A673 (cell line): Measurements from ENCODE around the gene DKK3. TPM values are rescaled to one million over a fixed set of nuclear protein-coding genes. Genes with fewer than 3 reads are reported as not detected.

ENCODE experiments used
- BruUV-seq: library from RNA; stranded (reverse); fragments of 400-500 nt; replicated peaks from 2 replicates; lab custom pipeline; 2021; lab: Mats Ljungman, UMichigan
- CTCF ChIA-PET: fragments of 300-600 bp; sonication (Branson Sonifier 250); formaldehyde crosslinking; loops from one replicate; lab custom pipeline; 2022; ENCODE audit warnings: antibody characterized with exemption; lab: Charles Lee
- POLR2A ChIA-PET: fragments of 300-600 bp; sonication (Branson Sonifier 250); formaldehyde crosslinking; loops from one replicate; lab custom pipeline; 2022; ENCODE audit warnings: antibody characterized with exemption; ENCODE audit not compliant: low non-redundant PET; lab: Charles Lee
- DNase-seq: peaks from one replicate; pipeline ENCODE4 v3.0.0-alpha.2; 2015; ENCODE audit warnings: low spot score
- H3K27ac ChIP-seq: fragments of 200-600 bp; sonication (generic); 2 replicates; pipeline ENCODE4 v1.5.1; 2016; ENCODE audit warnings: mixed run types, low read depth, mild to moderate bottlenecking, mixed read lengths, antibody characterized with exemption, low read length; ENCODE audit not compliant: poor library complexity, severe bottlenecking
- H3K27me3 ChIP-seq: fragments of 200-600 bp; sonication (generic); replicated peaks from 2 replicates; pipeline ENCODE4 v1.6.1; 2017; ENCODE audit warnings: mixed run types, low read depth, mild to moderate bottlenecking, mixed read lengths, antibody characterized with exemption, low read length; ENCODE audit not compliant: insufficient read depth, poor library complexity
- H3K36me3 ChIP-seq: fragments of 200-600 bp; sonication (generic); 2 replicates; pipeline ENCODE4 v1.6.1; 2016; ENCODE audit warnings: mixed run types, mild to moderate bottlenecking, mixed read lengths, antibody characterized with exemption, low read length; ENCODE audit not compliant: insufficient read depth, poor library complexity, severe bottlenecking
- H3K4me1 ChIP-seq: fragments of 200-600 bp; sonication (generic); 2 replicates; pipeline ENCODE4 v1.6.1; 2017; ENCODE audit warnings: mixed run types, mild to moderate bottlenecking, mixed read lengths, antibody characterized with exemption, low read length; ENCODE audit not compliant: insufficient read depth, poor library complexity, severe bottlenecking
- H3K4me3 ChIP-seq: fragments of 200-600 bp; sonication (generic); 2 replicates; pipeline ENCODE4 v1.5.1; 2016; ENCODE audit warnings: low read depth, mixed run types, mild to moderate bottlenecking, mixed read lengths, low read length; ENCODE audit not compliant: poor library complexity, severe bottlenecking
- H3K9me3 ChIP-seq: fragments of 200-600 bp; sonication (generic); 2 replicates; pipeline ENCODE4 v1.6.1; 2016; ENCODE audit warnings: mixed run types, low read depth, mild to moderate bottlenecking, mixed read lengths, antibody characterized with exemption, low read length; ENCODE audit not compliant: poor library complexity, severe bottlenecking
- EZH2 ChIP-seq: fragments of 200-600 bp; sonication (generic); IDR thresholded peaks from 2 replicates; pipeline ENCODE4 v1.6.1; 2017; ENCODE audit warnings: borderline replicate concordance, low read depth, mild to moderate bottlenecking, mixed read lengths, antibody characterized with exemption, low read length; ENCODE audit not compliant: poor library complexity, severe bottlenecking
- intact Hi-C: fragments of 100-400 bp; cut with micrococcal nuclease; formaldehyde crosslinking; loops from one replicate; pipeline ENCODE4 v1.10.0; 2022; ENCODE audit not compliant: unreplicated experiment
- total RNA-seq: library from RNA; stranded (reverse); gene quantifications from 2 replicates; pipeline ENCODE4 v1.2.3, GENCODE V29; 2021
- TF ChIP-seq, protein P1 (sequence below): fragments of 300-800, 200-600 bp; sonication (generic); conservative IDR thresholded peaks from 2 replicates; pipeline ENCODE4 v1.5.1; 2017; ENCODE audit warnings: low read depth, mild to moderate bottlenecking, antibody characterized with exemption, low read length, moderate library complexity, mixed read lengths

Gene DKK3
- total RNA-seq, 1 experiment from 2014 or later: 0.77 TPM

DNA sequence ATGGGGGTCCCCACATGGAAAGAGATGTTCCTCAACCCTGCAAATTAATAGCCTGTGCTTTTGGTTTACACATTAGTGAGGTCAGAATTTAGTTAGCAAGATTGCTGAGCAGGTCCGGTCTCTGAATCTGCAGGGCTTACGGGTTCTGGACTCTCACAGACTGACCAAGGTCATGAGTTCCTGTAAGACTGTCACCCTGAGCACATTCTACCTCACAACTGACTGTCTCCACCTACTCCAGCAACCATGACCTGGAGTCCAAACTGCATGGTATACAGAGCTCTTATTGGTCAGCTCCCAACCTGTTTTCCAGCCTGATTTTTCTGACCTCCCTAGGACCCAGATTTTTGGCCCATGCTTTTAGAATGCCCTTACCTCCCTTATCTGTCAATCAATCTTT lies 28.2 kb downstream of the DKK3 start:
- intact Hi-C loops: no loop called here
- no peaks in the 10 kb centered on the region for H3K9me3 ChIP-seq
- no peak for DNase-seq
- POLR2A ChIA-PET: no interaction called here
- no peak for TF ChIP-seq EZH2
- TF ChIP-seq, protein P1, sequence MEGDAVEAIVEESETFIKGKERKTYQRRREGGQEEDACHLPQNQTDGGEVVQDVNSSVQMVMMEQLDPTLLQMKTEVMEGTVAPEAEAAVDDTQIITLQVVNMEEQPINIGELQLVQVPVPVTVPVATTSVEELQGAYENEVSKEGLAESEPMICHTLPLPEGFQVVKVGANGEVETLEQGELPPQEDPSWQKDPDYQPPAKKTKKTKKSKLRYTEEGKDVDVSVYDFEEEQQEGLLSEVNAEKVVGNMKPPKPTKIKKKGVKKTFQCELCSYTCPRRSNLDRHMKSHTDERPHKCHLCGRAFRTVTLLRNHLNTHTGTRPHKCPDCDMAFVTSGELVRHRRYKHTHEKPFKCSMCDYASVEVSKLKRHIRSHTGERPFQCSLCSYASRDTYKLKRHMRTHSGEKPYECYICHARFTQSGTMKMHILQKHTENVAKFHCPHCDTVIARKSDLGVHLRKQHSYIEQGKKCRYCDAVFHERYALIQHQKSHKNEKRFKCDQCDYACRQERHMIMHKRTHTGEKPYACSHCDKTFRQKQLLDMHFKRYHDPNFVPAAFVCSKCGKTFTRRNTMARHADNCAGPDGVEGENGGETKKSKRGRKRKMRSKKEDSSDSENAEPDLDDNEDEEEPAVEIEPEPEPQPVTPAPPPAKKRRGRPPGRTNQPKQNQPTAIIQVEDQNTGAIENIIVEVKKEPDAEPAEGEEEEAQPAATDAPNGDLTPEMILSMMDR: no peak
- CTCF ChIA-PET: no interaction called here
- no peaks in the 10 kb centered on the region for H3K36me3 ChIP-seq
- BruUV-seq: no TSS peak
- H3K4me1 ChIP-seq: peaks cover 29% of the 10 kb centered on the region
- no peak overlapping the region for H3K27ac ChIP-seq
- no peaks in the 10 kb centered on the region for H3K27me3 ChIP-seq
- H3K4me3 ChIP-seq: no peak overlapping the region

DNA sequence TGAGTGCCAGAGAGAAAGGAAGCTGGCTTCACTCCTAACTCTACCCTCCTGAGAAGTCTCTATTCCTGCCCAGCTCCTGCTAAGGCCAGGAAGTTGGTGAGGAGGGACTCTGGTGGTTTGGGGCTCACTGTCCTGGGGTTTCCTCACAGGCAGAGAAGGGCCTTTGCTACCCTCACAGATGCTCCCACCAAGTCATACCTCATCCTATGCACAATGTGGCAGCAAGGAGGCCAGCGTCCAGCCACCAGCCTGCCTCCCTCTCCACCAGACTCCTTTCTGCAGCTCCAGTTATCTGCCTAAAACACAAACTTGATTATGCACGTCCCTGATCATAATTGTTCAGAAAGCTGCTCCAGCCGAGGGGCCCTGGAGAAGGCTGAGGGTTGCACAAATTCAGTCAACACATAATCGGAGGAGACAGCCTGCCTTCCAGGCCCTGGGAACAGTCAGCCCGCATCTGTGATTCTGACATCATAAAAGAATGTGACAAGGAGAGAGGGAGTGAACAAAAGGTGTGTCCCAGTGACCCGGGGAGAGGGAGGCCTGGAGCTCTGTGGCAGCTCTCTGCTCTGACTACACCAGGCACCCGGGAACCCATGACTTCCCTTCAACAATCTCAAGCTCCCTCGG lies 28.8 kb downstream of the DKK3 start:
- Histone ChIP-seq H3K27me3 (no peaks in the 10 kb centered on the region), H3K4me1 (peaks cover 29% of the 10 kb centered on the region), H3K27ac (peak overlapping the region; percentile 54), H3K9me3 (no peaks in the 10 kb centered on the region), H3K4me3 (no peak overlapping the region), H3K36me3 (no peaks in the 10 kb centered on the region)
- ChIA-PET POLR2A (no interaction called here), CTCF (no interaction called here)
- peak; percentile 22 for DNase-seq
- intact Hi-C loops: no loop called here
- no TSS peak for BruUV-seq
- TF ChIP-seq, protein P1: no peak
- no peak for TF ChIP-seq EZH2

DNA sequence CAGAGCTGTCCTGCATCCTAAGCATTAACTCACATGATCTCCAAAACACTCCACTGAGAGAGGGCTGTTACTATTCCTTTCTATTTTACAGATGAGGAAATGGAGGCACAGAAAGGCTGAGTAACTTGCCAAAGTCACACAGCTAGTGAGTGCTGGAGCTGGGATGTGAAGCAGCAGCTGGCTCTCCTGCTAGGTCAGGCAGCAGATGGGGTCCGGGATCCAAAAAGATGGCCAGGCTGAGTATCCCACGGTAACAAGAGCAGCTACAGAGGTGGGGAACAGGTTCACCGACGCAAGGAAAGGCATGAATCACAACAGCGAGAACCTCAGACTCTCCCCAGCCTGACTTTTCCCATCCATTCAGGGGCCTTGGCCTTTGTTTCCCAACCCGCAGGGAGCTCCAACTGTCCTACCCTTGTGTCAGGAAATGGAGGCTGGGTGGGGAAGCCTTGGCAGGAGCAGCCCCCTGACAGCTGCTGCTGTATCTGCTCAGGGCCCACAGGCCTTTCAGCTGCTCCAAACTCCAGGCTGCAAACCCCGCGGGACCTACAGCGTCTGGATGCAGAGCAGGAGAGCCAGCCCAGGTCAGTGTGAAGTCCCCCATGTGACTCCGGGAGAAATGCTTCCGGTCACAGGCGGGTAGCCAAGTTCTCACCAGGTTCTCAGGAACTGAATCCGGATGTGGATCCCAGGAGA lies 29.5 kb downstream of the DKK3 start:
- no peaks in the 10 kb centered on the region for H3K27me3 ChIP-seq
- H3K36me3 ChIP-seq: no peaks in the 10 kb centered on the region
- no peaks in the 10 kb centered on the region for H3K9me3 ChIP-seq
- ChIA-PET POLR2A (no interaction called here), CTCF (no interaction called here)
- no TSS peak for BruUV-seq
- H3K4me3 ChIP-seq: no peak overlapping the region
- H3K4me1 ChIP-seq: peaks cover 29% of the 10 kb centered on the region
- intact Hi-C loops: no loop called here
- H3K27ac ChIP-seq: peak overlapping the region; percentile 54
- no peak for TF ChIP-seq EZH2
- TF ChIP-seq, protein P1: no peak
- peak; percentile 74 for DNase-seq
